GM21576 (cell line): ENCODE data around the gene LCA5L.
"Not testable (repeated sequence)": the region's sequence is repeated elsewhere in the genome, so short reads cannot be mapped to it uniquely, and the experiment has no call there.

Experiments used
- ATAC-seq: cut with Tn5 transposase; IDR thresholded peaks from one replicate; pipeline ENCODE4 v1.9.1; 2021; ENCODE audit warnings: mild to moderate bottlenecking, moderate library complexity; ENCODE audit not compliant: unreplicated experiment

The LCA5L gene

GRCh38 chr21:39452207-39452969, 6.8 kb upstream of the LCA5L start:
- no peak for ATAC-seq

GRCh38 chr21:39451332-39452206, 6.0 kb upstream of the LCA5L start, which contains the start of gene SH3BGR:
Gene SH3BGR (plus strand): TSS chr21:39451970. CDS start chr21:39452097, 127 bp downstream.
- no peak for ATAC-seq

GRCh38 chr21:39447264-39447663, 1.7 kb upstream of the LCA5L start:
- no peak for ATAC-seq

GRCh38 chr21:39444421-39445180, 977 bp downstream of the LCA5L start:
- ATAC-seq, result no peak

- ATAC-seq, result no peak
These were observed 3.8 kb downstream of the LCA5L start for GRCh38 chr21:39441502-39442475.

GRCh38 chr21:39439232-39439631, 6.3 kb downstream of the LCA5L start:
- ATAC-seq, result no peak

GRCh38 chr21:39434950-39435349, 10.6 kb downstream of the LCA5L start:
- ATAC-seq, result no peak

GRCh38 chr21:39430954-39431353, 14.6 kb downstream of the LCA5L start:
- no peak for ATAC-seq

GRCh38 chr21:39430457-39430856, 15.1 kb downstream of the LCA5L start:
- no peak for ATAC-seq

- ATAC-seq, result no peak
These were observed 15.6 kb downstream of the LCA5L start for GRCh38 chr21:39430016-39430415.

- ATAC-seq, result no peak
These were observed 16.1 kb downstream of the LCA5L start for GRCh38 chr21:39429445-39429844.

- ATAC-seq, result no peak
These were observed 22.9 kb downstream of the LCA5L start for GRCh38 chr21:39422527-39423241.

GRCh38 chr21:39419204-39419603, 26.4 kb downstream of the LCA5L start:
- ATAC-seq, result not testable (repeated sequence)

- ATAC-seq, result no peak
These were observed 39.5 kb downstream of the LCA5L start for GRCh38 chr21:39406065-39406464.

- no peak for ATAC-seq
These were observed 45.4 kb downstream of the LCA5L start for GRCh38 chr21:39400173-39400572.

- no peak for ATAC-seq
These were observed 47.8 kb downstream of the LCA5L start for GRCh38 chr21:39397646-39398385.

GRCh38 chr21:39392981-39393380, 52.6 kb downstream of the LCA5L start:
- no peak for ATAC-seq

- ATAC-seq, result no peak
These were observed 55.3 kb downstream of the LCA5L start for GRCh38 chr21:39390212-39390765.
